B cell (primary cell): ENCODE measurements around the gene MAP2K5. TPM values are rescaled to one million over a fixed set of nuclear protein-coding genes. Genes with fewer than 3 reads are reported as not detected.

Experiments used
- ATAC-seq: fragments of 200-7000 bp; cut with Tn5 transposase; one replicate; pipeline ENCODE4 v1.10.0; 2021; ENCODE audit warnings: low read depth, mild to moderate bottlenecking, moderate number of reproducible peaks, moderate library complexity
- CTCF ChIA-PET: fragments of 350-600 bp; sonication (Branson Sonifier 250); formaldehyde crosslinking; loops from one replicate; lab custom pipeline; 2021; ENCODE audit warnings: antibody characterized with exemption, inconsistent platforms; lab: Charles Lee
- POLR2A ChIA-PET: fragments of 350-600 bp; sonication (Branson Sonifier 250); formaldehyde crosslinking; loops from one replicate; lab custom pipeline; 2021; ENCODE audit warnings: antibody characterized with exemption; lab: Charles Lee
- DNase-seq: peaks from one replicate; pipeline ENCODE4 v3.0.0; 2013
- H2AFZ ChIP-seq: 2 replicates; pipeline ENCODE4 v1.6.1; 2012; ENCODE audit warnings: mild to moderate bottlenecking, low read depth, low read length; ENCODE audit not compliant: insufficient read depth, poor library complexity, severe bottlenecking
- H3K27ac ChIP-seq, 2 donors: 1 replicate in 1 of 2; 2 replicates in 1 of 2; pipeline ENCODE4 v1.5.1; 2012 to 2013; ENCODE audit warnings: low read length in 2 of 2, mild to moderate bottlenecking in 2 of 2, moderate library complexity in 1 of 2
- H3K27me3 ChIP-seq, 4 experiments: fragments of 200-600 bp in 1 of 4; sonication (generic) in 1 of 4; replicated peaks in 1 of 4; 1 replicate in 2 of 4; 2 replicates in 2 of 4; pipeline versions ENCODE4 v1.6.1 to v1.7.0; 2013 to 2016; ENCODE audit warnings: low read length in 3 of 4, mild to moderate bottlenecking in 2 of 4, mixed read lengths in 1 of 4, moderate library complexity in 1 of 4; ENCODE audit not compliant: insufficient read depth in 4 of 4, control insufficient read depth in 3 of 4; ENCODE audit errors: control extremely low read depth in 1 of 4
- H3K36me3 ChIP-seq, 2 experiments: replicated peaks in 1 of 2; 1 replicate in 1 of 2; 2 replicates in 1 of 2; pipeline versions ENCODE4 v1.6.1 to v1.7.1; 2013; ENCODE audit warnings: low read length in 1 of 2; ENCODE audit not compliant: insufficient read depth in 2 of 2, control insufficient read depth in 1 of 2; ENCODE audit errors: control extremely low read depth in 1 of 2, extremely low read depth in 1 of 2
- H3K4me1 ChIP-seq, 2 donors: fragments of 200-600 bp in 1 of 2; sonication (generic) in 1 of 2; 1 replicate in 1 of 2; 2 replicates in 1 of 2; pipeline versions ENCODE4 v1.5.1 to v1.6.1; 2013 to 2017; ENCODE audit warnings: low read length in 2 of 2; ENCODE audit not compliant: control insufficient read depth in 2 of 2, insufficient read depth in 2 of 2
- H3K4me2 ChIP-seq: replicated peaks from 2 replicates; pipeline ENCODE3; 2012; ENCODE audit warnings: mild to moderate bottlenecking, low read depth, low read length; ENCODE audit not compliant: poor library complexity, severe bottlenecking
- H3K4me3 ChIP-seq, 5 experiments: fragments of 200-600 bp in 1 of 5; sonication (generic) in 1 of 5; 1 replicate in 3 of 5; 2 replicates in 2 of 5; pipeline versions ENCODE4 v1.5.1 to v1.7.0; 2011 to 2016; ENCODE audit warnings: low read length in 4 of 5, mild to moderate bottlenecking in 4 of 5, low read depth in 2 of 5, control low read depth in 1 of 5, moderate library complexity in 1 of 5; ENCODE audit not compliant: insufficient read depth in 1 of 5; ENCODE audit errors: control extremely low read depth in 1 of 5, extremely low read depth in 1 of 5
- H3K79me2 ChIP-seq: fragments of 200-600 bp; sonication (generic); one replicate; pipeline ENCODE4 v1.6.0; 2016; ENCODE audit warnings: low read length; ENCODE audit not compliant: control insufficient read depth, insufficient read depth
- H3K9ac ChIP-seq: fragments of 200-600 bp; sonication (generic); 2 replicates; pipeline ENCODE4 v1.6.1; 2017; ENCODE audit warnings: mild to moderate bottlenecking, low read length, moderate library complexity
- H3K9me3 ChIP-seq, 3 donors: one replicate each; pipeline versions ENCODE4 v1.6.1 to v1.7.1; 2013; ENCODE audit warnings: low read length in 2 of 3; ENCODE audit not compliant: control insufficient read depth in 2 of 3, insufficient read depth in 1 of 3; ENCODE audit errors: control extremely low read depth in 1 of 3
- H4K20me1 ChIP-seq: 2 replicates; pipeline ENCODE4 v1.6.0; 2012; ENCODE audit warnings: mild to moderate bottlenecking, low read length; ENCODE audit not compliant: insufficient read depth, control insufficient read depth, poor library complexity, severe bottlenecking
- H3K27ac Mint-ChIP-seq: one replicate; pipeline ENCODE4 v1.8.0; 2021; ENCODE audit warnings: mixed read lengths
- H3K27me3 Mint-ChIP-seq: one replicate; pipeline ENCODE4 v1.8.0; 2021; ENCODE audit warnings: mixed read lengths
- H3K4me1 Mint-ChIP-seq: one replicate; pipeline ENCODE4 v1.8.0; 2021; ENCODE audit warnings: mixed read lengths
- H3K4me3 Mint-ChIP-seq: one replicate; pipeline ENCODE4 v1.8.0; 2021; ENCODE audit warnings: mixed read lengths
- H3K9me3 Mint-ChIP-seq: one replicate; pipeline ENCODE4 v1.8.0; 2022; ENCODE audit warnings: mixed read lengths; ENCODE audit not compliant: insufficient read depth
- EZH2 ChIP-seq: IDR thresholded peaks from 2 replicates; pipeline ENCODE4 v1.6.1; 2012; ENCODE audit warnings: borderline replicate concordance, low read depth, mild to moderate bottlenecking, moderate library complexity, low read length; ENCODE audit not compliant: insufficient read depth, poor library complexity, severe bottlenecking
- WGBS: methylation state at CpG from one replicate; pipeline ENCODE4 v1.1.5; 2013; ENCODE audit warnings: missing lambda C conversion rate; ENCODE audit not compliant: insufficient coverage; 5-methylcytosine and 5-hydroxymethylcytosine counted together
- intact Hi-C: fragments of 100-400 bp; cut with micrococcal nuclease; formaldehyde crosslinking; loops from one replicate; pipeline ENCODE4 v1.10.0; 2022
- polyA plus RNA-seq: library from polyadenylated mRNA; depleted of rRNA; stranded (reverse); fragments of >200 nt; gene quantifications from 2 replicates; pipeline ENCODE4 v1.2.3, GENCODE V29; 2012
- total RNA-seq, 2 donors: library from RNA; stranded (reverse); fragments of 120-200 nt in 1 of 2; gene quantifications; 1 replicate in 1 of 2; 2 replicates in 1 of 2; pipeline versions ENCODE4 v1.2.3 to v1.2.4, GENCODE V29; 2013 to 2022
- TF ChIP-seq, protein P1 (sequence below): fragments of 200-600 bp; IDR thresholded peaks from one replicate; pipeline ENCODE4 v1.8.0; 2022; ENCODE audit warnings: antibody characterized with exemption, mild to moderate bottlenecking

Gene MAP2K5
- total and polyA plus RNA-seq, 2 donors (not counting 1 experiment from before 2014, with no cell fraction given): 11.1 to 40.0 TPM

DNA sequence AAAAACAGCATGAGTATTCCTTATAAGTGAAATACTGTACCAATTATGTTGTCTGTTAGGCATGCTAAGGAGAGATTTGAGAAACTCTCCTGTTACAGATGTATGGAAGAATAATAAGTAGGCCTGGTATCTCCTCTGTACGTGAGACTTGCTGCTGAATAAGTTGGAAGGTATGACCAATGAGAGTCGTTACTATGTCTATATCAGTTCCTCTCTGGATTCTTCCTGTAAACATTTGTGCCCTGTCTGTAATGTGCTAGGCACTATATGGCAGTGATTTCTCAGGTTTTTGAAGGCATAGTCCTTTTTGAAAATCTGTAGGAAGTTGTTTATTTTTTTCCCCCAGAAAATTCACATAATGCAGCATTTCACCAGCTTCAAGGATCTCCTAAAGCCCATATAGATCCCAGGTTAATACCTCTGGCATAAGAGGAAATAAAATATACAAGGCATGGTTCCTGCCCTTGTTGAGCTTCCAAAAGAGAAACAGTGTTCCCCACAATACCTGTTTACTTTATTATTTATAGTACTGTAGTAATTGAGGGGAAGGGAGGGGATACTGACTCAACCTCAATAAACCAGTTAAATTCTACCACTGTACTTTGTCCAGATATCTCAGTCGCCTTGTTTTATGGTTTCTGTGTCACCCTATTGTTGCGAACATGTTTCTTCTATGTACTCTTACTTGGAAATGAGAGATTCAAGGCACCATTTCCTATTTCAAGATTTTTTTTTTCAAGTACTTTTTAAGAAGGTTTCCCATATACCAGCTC lies 28.6 kb downstream of the MAP2K5 start:
- Histone ChIP-seq H3K4me2 (no peak overlapping the region), H4K20me1 (no peaks in the 10 kb centered on the region), H3K79me2 (no peaks in the 10 kb centered on the region), H3K27ac (no peak overlapping the region), H3K9ac (no peak overlapping the region), H3K9me3 (no peaks in the 10 kb centered on the region), H2AFZ (no peak overlapping the region), H3K36me3 (peaks cover 0 to 7% of the 10 kb centered on the region in 2 experiments), H3K4me3 (no peak overlapping the region), H3K27me3 (no peaks in the 10 kb centered on the region), H3K4me1 (no peaks in the 10 kb centered on the region)
- CTCF ChIA-PET: no interaction called here
- Mint-ChIP-seq H3K27me3 (no peaks in the 10 kb centered on the region), H3K4me1 (peaks cover 4% of the 10 kb centered on the region), H3K27ac (no peak overlapping the region), H3K9me3 (no peaks in the 10 kb centered on the region), H3K4me3 (no peak overlapping the region)
- TF ChIP-seq EZH2: no peak
- TF ChIP-seq, protein P1, sequence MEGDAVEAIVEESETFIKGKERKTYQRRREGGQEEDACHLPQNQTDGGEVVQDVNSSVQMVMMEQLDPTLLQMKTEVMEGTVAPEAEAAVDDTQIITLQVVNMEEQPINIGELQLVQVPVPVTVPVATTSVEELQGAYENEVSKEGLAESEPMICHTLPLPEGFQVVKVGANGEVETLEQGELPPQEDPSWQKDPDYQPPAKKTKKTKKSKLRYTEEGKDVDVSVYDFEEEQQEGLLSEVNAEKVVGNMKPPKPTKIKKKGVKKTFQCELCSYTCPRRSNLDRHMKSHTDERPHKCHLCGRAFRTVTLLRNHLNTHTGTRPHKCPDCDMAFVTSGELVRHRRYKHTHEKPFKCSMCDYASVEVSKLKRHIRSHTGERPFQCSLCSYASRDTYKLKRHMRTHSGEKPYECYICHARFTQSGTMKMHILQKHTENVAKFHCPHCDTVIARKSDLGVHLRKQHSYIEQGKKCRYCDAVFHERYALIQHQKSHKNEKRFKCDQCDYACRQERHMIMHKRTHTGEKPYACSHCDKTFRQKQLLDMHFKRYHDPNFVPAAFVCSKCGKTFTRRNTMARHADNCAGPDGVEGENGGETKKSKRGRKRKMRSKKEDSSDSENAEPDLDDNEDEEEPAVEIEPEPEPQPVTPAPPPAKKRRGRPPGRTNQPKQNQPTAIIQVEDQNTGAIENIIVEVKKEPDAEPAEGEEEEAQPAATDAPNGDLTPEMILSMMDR: no peak
- ATAC-seq: no peak
- intact Hi-C loops: no loop called here
- 88% methylated on average over 1 of the region's 4 CpGs for WGBS
- DNase-seq: no peak
- POLR2A ChIA-PET: no interaction called here

DNA sequence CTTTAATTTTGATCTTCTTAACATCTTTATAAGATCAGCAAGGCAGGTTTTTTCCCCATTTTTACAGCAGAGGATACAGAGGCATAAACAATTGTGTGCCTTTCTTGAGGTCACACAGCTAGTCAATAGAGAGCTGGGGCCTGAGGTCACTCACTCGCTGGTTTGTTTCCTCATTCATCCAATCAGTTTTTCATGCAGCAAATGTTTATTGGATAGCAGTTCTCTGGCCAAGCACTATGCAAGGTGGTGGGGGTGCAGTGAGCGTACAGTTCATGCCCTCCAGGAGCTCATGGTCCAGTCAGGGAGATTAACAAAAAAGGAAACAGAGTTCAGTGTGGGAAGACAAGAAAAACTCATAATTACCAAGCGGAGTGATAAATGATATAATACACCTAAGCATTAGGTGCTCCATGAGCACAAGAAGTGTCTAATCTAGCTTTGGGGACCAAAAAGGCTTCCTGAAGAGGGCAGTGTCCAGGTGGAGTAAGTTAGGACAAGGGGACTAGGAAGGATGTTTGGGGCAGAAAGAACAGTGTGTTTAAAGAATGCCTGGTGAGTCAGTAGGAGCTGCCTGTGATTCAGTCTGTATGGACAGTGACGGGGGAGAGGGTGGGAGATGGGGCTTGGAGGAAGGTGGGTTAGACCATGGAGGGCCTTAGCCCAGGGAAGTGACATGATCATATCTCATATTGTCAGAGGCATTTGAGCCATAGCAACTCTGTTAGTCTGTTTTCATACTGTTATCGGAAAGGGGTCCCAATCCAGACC lies 29.3 kb downstream of the MAP2K5 start:
- no peaks in the 10 kb centered on the region for H3K27me3 ChIP-seq
- Mint-ChIP-seq H3K4me1 (peaks cover 4% of the 10 kb centered on the region), H3K27ac (no peak overlapping the region), H3K9me3 (no peaks in the 10 kb centered on the region), H3K4me3 (no peak overlapping the region), H3K27me3 (no peaks in the 10 kb centered on the region)
- H3K9me3 ChIP-seq: no peaks in the 10 kb centered on the region
- ChIA-PET POLR2A (no interaction called here), CTCF (interaction anchor here (1.0 kb wide), 1 partner anchor 27 kb away, joined by 3 read pairs; no protein-coding TSS in a partner anchor)
- no peak overlapping the region for H3K9ac ChIP-seq
- H4K20me1 ChIP-seq: no peaks in the 10 kb centered on the region
- WGBS: 100% methylated on average over 3 of the region's 5 CpGs
- TF ChIP-seq, protein P1: no peak
- TF ChIP-seq EZH2: no peak
- no peak overlapping the region for H3K4me3 ChIP-seq
- DNase-seq: no peak
- no peaks in the 10 kb centered on the region for H3K4me1 ChIP-seq
- no peak overlapping the region for H2AFZ ChIP-seq
- no peak overlapping the region for H3K4me2 ChIP-seq
- intact Hi-C loops: no loop called here
- H3K79me2 ChIP-seq: no peaks in the 10 kb centered on the region
- H3K27ac ChIP-seq: no peak overlapping the region
- ATAC-seq: no peak
- peaks cover 0 to 7% of the 10 kb centered on the region in 2 experiments for H3K36me3 ChIP-seq
